Dermis microvascular lymphatic vessel endothelial cell (primary cell): ENCODE results near the gene SARNP. TPM values are rescaled to one million over a fixed set of nuclear protein-coding genes. Genes with fewer than 3 reads are reported as not detected.
"Not testable (repeated sequence)": the region's sequence is repeated elsewhere in the genome, so short reads cannot be mapped to it uniquely, and the experiment has no call there.

Experiments used
- DNase-seq, 2 donors: peaks; one replicate each; pipeline versions ENCODE4 v3.0.0 to v3.0.0-alpha.2; 2010; ENCODE audit warnings: low read depth in 2 of 2
- total RNA-seq: library from RNA; depleted of rRNA; stranded (reverse); fragments of >200 nt; gene quantifications from 2 replicates; pipeline ENCODE4 v1.2.1, GENCODE V29; 2014

Gene SARNP, protein sequence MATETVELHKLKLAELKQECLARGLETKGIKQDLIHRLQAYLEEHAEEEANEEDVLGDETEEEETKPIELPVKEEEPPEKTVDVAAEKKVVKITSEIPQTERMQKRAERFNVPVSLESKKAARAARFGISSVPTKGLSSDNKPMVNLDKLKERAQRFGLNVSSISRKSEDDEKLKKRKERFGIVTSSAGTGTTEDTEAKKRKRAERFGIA
- total RNA-seq: 58.8 and 84.7 TPM in 2 replicates

DNA sequence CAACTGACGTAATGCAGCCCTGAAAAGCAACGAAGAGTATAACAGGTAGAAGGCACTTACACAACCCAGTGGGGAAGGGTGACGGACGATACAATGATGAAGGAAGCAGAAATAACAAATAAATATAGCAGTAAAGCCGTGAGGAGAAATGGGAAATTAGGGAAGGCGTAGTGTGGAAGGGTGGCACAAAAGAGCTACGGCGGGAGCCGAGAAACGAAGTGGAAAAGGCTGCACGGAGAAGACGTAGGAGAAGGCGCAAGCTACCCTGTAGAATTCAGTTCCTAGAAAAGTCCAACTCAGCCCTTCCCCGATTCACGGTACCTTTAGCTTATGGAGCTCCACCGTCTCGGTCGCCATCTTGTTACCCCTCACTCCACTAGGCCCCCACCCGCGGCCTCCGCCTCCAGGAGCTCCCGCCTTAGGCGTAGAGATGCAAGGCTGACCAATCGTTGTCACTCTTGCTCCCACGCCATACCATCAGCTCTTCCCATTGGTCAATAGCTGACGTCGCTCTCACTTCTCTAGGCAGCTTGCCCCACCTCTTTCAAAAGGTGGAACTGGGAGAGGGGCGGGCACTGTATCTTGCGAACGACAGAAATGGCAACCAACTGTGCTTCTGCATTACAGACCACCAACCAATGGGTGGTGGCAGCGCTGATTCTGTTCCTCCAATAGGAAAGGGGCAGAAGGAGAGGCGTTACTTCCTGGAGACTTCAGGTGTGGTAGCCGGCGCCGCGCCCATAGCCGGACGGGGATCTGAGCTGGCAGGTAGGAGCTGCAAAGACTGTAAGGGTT lies at the start of gene SARNP, which contains the start of gene ORMDL2:
TSS of gene SARNP (minus strand) at position 380 of the 795 bp plus-strand sequence. CDS start at position 357, 23 bp downstream.
TSS of gene ORMDL2 (plus strand) at position 697 of the 795 bp plus-strand sequence. CDS start 959 bp downstream, outside the sequence.
- peak; percentile 100 for DNase-seq

DNA sequence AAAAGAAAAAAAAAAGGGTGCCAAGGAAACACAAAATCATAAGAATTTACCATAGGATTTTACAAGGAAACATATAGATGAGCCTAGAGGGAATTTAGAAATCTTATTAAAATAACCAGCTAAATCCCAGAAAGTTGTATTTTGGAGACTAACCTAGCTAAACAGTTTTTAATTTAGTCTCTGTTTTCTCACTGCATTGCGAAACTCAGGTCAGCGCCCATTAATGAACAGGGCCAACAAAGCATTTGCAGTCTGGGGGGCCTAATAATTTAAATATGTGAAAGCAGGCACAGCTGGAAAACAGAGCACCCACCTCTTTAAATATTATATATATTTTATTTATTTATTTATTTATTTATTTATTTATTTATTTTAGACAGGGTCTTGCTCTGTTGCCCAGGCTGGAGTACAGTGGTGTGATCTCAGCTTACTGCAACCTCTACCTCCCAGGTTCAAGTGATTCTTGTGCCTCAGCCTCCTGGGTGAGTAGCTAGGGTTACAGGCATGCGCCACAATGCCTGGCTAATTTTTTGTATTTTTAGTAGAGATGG lies 49.0 kb upstream of the SARNP start:
- not testable (repeated sequence) for DNase-seq

DNA sequence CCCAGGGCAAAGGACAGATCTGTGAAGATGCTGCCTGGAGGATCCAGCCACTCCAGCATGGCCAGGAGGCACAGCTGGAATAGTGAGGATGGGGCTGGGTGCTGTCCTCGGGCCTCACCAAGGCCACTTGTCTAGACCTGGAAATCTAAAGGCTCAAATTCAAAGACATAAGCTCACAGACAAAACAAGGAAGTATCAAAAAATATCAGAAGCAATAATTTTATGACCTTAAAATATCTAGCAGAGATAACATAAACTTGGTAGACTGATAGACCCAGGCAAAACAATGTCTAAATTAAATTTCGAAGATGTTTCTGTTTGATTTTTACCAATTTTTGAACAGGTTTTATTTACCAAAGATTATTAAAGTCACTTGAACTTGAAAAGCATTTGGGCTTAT lies 47.8 kb upstream of the SARNP start:
- no peak for DNase-seq

DNA sequence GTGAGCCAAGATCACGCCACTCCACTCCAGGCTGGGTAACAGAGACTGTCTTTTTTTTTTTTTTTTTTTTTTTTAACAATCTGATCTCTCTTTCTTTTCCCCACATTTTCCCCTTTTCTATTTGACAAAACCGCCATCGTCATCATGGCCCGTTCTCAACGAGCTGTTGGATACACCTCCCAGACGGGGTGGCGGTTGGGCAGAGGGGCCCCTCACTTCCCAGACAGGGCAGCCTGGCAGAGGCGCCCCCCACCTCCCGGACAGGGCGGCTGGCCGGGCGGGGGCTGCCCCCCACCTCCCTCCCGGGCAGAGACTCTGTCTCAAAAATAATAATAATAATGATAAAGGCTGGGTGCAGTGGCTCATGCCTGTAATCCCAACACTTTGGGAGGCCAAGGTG lies 45.4 kb upstream of the SARNP start:
- DNase-seq: not testable (repeated sequence)

DNA sequence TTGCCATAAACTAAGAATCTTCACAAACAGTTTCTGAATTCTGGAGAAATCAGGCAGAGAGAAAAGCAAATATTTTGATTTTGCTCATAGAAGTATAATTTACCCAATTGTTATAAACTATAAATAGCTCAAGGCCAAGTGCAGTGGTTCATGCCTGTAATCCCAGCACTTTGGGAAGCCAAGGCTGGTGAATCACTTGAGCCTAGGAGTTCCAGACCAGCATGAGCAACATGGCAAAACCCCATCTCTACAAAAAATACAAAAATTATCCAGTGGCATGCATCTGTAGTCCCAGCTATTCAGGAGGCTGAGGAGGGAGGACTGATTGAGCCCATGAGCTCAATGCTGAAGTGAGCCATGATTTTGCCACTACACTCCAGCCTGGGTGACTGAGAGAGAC lies 44.8 kb upstream of the SARNP start:
- DNase-seq: no peak

DNA sequence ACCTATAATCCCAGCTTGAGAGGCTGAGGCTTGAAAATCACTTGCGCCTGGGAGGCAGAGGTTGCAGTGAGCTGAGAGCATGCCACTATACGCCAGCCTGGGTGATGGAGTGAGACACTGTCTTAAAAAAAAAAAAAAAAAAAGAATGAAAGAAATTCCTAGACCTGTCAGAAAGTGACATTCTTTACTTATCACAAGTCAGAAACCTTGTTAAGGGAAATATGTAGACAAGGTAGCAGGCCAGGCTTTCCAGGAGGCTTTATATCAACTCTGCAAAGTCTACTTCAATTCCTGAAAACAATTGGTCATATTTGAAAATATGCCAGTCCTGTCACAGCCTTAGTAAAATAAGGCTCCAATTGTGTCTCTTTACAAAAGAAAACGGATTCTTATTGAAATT lies 44.3 kb upstream of the SARNP start:
- no peak for DNase-seq

DNA sequence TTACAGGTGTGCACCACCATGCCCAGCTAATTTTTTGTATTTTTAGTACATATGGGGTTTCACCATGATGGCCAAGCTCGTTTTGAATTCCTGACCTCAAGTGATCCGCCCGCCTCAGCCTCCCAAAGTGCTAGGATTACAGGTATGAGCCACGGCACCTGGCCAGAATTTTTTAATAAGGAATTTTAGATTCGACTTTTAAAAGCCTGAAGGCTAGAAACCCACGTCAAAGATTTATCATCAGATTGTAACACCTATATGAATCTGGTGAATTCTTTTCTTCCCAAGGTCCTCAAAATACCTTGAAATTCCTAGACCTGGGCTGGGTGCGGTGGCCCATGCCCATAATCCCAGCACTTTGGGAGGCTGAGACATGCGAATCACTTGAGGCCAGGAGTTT lies 43.9 kb upstream of the SARNP start:
- DNase-seq: no peak

DNA sequence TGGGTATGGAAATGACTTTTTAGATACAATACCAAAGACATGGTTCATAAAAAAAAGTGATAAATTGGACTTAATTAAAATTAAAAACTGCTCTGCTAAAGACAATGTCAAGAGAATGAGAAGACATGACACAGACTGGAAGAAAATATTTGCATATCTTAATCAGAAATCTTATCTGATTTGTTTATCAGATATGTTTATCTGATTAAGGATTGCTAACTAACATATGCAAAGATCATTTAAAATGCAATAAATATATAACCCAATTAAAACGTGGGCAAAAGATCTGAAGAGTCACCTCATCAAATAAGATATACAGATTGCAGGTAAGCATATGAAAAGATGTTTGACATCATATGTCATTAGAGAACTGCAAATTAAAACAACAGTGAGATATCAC lies 35.2 kb upstream of the SARNP start:
- DNase-seq: no peak

DNA sequence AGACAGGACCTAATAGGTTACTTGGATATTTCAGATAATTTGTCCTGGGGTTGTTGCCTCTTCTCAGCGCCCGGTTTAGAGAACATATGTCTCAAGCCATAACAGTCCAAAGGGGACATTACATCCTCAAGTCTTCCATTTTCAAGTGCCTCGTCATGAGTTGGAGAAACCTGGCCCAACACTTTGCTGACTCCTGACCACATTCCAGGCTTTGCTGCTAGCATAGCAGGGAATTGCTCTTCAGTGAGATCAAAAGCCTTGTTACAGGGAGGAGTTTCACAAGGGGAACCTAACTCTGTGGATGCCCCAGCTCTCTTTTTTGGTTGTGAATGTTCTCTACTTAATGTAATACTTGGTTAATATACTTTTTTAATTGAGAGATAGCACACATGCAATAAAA lies 33.4 kb upstream of the SARNP start:
- DNase-seq: no peak

DNA sequence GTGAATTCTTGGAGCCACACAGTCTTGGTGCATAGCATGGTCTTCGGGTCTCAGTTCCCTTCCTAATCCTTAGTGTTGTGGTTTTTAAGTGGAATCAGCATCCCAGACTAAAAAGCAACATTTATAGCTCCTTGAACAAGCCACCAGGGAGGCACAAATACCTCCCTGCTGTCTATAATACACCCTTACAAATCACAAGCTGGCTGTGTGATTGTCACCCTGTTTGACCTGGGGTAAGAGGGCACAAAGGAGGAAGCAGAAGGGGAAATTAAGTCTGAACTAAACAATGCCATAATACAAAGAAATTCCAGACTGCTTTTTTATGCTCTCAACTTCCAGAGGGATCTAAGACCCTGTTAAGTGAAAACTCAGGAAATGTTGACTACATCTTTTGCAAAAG lies 32.9 kb upstream of the SARNP start:
- DNase-seq: no peak

DNA sequence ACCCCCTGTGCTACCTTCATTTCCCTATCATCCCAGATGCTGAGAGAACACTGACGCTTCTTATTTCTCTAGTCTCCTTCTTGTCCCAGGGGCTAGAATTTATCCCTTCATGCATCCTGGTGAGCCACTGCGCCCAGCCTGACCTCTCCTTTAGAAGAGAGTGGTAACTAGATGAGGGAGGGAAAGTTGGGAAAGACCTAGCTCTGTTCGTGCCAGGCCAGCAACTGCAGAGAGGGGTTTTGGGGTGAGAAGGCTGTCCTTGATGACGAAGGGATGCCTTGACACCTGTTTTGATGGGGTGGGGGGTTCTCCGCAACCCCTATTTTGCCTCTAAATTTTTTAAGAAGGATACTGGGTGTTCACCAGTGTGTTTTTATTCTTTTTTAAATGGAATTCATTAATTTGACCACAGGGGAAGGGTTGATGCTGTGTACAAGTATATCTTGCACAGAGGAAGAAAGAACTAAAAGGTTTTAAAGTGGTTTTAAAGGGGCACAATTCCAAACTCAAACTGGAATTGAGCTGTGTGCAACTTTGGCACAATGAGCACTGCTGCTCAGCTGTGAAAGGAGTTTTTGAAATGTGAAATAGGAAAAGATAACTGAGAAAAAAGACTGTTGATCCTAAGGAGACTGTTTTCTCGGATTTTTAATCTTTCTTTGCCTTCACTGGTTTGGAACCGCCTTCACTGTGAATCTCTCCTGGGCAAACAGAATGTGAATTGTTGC lies 32.3 kb upstream of the SARNP start:
- no peak for DNase-seq

DNA sequence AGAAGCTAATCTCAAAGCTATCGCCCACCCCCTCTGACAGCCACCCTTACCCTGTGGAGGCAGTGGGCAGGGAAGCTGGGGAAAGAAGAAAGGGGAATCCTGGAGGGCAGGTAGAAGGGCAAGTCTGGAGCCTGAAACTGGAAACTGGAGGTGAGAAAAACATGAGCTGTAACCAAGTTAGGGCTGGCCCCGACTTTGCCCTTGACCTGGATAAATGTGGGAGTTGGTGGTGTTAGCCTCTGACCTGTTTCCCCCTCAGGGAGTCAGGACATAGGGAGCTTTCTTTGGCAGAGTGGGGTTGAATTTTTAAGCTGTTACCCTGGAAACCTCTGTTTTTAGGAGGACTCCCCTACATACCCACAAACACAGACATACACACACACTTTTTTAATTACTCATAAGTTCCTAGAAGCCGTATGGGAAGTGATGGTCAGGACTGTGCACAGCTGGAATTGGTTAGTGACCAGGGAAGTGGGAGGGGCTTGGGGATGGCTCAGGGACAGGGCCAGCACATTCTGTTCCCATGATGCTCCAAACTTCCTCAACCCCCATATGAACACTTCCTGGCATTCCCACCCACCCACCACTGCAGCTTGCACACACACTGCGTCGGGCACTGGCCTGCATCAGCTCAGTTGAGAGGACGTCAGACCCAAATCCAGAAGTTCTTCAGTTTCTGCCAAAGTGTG lies 30.2 kb upstream of the SARNP start:
- peak; percentile 93 to 97 for DNase-seq

DNA sequence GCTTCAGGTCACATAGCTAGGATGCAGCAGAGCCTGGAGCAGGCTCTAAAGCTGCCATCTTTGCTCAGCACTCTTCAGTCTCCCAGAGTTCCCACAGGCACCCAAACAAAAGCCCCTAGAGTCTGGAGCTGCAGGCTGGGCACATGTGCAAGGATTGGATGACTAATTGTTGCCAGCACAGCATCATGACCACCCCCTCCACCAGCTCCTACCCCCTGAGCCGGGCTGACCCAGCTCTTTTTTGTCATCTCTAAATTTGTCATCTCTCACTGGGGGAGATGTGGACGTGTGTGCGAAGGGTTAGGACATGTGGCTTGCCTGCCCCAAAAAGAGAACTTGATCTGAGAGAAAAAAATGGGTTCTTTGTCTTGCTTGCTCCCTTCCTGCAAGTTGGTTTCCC lies 29.5 kb upstream of the SARNP start:
- peak in 1 of 2 donors; percentile 34 for DNase-seq

DNA sequence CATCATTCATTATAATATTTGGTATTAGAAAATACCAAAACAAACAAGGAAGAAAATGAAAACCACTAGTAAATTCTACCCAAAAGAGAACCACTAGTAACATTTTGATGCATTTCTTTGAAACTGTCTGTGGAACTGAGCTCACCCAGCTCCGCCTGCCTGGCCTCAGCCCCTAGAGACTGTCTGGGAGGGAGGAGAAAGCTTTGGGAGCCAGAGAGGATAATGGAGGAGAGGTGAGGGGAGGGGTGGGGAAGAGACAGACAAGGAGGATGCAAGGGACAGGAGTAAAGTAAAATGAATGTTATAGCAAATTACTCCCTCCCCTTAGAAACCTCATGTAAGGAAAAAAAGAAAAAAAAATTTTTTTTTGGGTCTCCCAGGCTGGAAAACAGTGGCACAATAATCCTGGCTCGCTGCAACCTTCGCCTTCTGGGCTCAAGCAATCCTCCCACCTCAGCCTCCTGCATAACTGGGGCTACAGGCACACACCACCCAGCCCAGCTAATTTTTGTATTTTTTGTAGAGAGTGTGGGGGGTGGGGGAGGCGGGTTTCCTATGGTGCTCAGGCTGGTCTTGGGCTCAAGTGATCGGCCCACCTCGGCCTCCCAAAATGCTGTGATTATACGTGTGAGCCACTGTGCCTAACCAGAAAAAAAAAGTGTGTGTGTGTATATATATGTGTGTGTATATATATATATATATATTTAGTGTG lies 28.4 kb upstream of the SARNP start:
- no peak for DNase-seq

DNA sequence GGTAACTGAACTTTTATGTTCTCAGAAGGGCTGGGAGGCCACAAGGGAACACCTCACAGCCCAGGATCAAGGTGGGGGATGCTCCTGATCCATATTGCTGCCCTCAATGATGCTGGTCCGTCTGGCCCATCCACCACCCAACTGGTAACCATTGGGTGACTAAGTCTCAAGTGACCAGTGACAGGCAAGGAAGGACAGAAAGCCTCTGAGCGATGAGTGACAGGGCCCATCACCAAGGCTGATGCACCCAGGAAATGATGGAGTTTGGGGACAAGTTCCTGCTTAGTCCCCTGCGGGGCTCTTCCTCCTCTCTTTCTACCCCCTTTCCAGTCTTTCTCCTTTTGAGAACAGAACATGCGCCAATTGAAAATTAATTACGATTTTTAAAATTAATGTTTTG lies 27.8 kb upstream of the SARNP start:
- no peak for DNase-seq

DNA sequence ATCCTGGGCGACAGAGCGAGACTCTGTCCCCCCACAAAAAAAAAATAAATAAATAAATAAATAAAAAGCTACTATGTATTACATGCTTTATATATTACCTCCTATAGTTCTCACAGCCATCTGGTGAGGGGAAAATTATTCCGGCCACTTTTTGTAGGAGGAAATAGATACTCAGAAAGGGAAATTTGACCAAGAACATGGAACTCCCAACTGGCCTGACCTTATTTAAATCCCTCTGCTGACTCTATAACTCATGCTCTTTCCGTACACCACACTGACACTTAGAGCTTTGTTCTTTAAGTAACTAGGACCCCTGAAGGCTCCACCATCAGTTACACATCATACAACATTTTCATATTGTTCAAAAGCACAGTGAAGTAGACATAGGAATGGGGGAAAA lies 27.4 kb upstream of the SARNP start:
- DNase-seq: no peak

DNA sequence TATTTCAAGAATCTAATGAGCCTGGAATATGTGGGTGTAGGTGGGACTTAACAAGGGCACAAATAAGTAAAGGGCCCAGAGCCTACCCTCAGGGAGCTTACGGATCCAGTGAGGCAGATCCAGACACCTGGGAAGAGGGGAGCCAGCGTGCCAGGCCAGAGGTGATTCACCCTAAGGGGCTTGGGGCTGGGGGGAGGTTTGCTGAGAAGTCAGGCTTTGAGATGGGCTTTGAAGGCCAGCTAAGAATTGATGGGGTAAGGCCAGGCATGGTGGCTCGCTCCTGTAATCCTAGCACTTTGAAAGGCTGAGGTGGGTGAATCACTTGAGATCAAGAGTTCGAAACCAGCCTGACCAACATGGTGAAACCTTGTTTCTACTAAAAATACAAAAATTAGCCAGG lies 25.9 kb upstream of the SARNP start:
- no peak for DNase-seq

DNA sequence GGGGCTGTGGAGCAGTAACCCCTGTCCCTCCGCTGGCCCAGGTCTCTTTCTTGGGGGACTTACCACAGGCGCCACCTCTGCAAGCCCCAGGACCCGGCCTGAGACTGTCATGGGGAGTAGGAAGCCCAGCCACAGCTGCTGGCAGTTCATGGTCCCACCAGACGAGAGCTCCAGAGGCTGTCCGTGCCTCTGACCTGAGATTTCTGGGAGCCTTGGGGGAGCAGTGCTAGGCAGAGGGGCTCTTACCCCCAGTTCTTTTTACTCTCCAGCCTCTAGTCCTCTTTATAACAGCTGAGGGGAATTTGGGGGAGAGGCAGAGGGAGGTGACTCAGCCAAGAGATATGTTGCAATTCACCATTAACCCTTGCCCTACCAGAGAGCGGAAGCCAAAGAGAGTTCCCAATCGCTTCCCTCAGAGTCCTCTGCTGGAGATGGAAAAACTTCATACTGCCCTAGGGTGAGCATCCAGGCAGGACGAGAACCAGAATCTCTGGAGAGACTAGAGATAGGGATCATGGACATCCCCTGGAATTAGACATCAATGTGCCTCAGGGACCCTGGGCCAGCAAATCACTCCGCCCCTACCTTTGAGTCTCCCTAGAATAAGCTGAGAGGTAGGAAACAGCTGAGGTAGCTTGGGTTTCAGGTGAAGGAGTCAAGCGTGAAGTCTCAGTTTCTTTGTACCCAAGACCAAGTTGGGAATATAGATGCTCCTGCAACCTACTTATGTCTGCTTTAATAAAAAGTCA lies 25.3 kb upstream of the SARNP start, which contains the start of gene MMP19:
TSS of gene MMP19 (minus strand) at position 256 of the 749 bp plus-strand sequence. CDS start at position 150, 106 bp downstream.
- DNase-seq: peak; percentile 20 to 31

DNA sequence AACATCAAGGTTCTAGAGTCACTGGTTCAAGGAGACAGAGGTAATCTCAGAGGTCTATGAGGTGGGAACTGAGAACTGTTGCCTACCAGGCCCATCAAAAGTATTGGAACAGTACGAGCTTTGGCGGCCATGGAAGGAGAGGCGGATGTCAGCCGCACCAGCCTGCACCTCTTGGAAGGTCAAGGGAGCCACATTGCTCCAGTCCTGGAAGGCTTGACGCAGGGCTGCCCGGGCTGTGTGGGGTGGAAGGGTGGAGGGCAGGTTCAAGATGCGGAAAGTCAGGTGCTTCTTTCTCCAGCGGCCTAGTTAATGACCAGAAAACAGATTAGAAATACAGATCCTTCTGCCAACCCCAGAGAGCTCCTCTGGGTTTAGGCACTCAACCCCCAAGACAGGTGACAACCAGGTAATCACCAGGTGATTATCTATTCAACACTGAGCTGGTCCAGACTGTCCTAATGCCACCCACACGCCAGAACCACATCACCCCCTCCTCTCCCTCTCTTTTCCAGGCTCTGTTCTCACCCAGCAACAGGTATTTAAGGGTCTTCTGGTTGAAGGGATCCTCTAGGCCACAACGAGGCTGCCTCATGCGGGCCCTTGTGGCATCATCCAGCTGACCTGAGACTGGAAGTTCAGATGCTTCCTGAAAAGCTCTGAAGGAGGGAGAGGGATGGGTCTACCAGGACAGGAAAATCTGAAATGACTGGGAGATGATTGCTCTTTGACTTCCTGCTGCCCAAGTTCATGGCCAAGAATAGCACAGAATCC lies 23.2 kb upstream of the SARNP start:
- no peak for DNase-seq
